SK-N-SH (cell line): ENCODE data around the gene SLC16A12.
"Not testable (repeated sequence)": the region's sequence is repeated elsewhere in the genome, so short reads cannot be mapped to it uniquely, and the experiment has no call there.

ENCODE experiments used
- FOSL2 ChIP-seq: IDR thresholded peaks from 2 replicates; pipeline ENCODE4 v1.4.0; 2012; ENCODE audit warnings: low read depth, mild to moderate bottlenecking, moderate library complexity, borderline replicate concordance
- POLR2AphosphoS5 ChIP-seq: IDR thresholded peaks from 2 replicates; pipeline ENCODE4 v1.6.1; 2012; ENCODE audit warnings: low read depth, low read length
- RCOR1 ChIP-seq: fragments of 150-350 bp; IDR thresholded peaks from 2 replicates; pipeline ENCODE4 v1.6.1; 2017; ENCODE audit warnings: antibody characterized with exemption, low read length
- RFX5 ChIP-seq: IDR thresholded peaks from 2 replicates; pipeline ENCODE4 v1.6.1; 2012; ENCODE audit warnings: mild to moderate bottlenecking, improper control_type of control experiment, low read length
- SIN3A ChIP-seq: IDR thresholded peaks from 2 replicates; pipeline ENCODE4 v1.6.1; 2012; ENCODE audit warnings: low read depth, mild to moderate bottlenecking, low read length, moderate library complexity, borderline replicate concordance
- TEAD4 ChIP-seq: IDR thresholded peaks from 2 replicates; pipeline ENCODE4 v1.4.0; 2012; ENCODE audit warnings: mild to moderate bottlenecking, borderline replicate concordance; ENCODE audit not compliant: insufficient read depth
- TF ChIP-seq, protein P1 (sequence below): IDR thresholded peaks from 2 replicates; pipeline ENCODE4 v1.6.1; 2012; ENCODE audit warnings: mild to moderate bottlenecking, low read depth, low read length, moderate library complexity
- TF ChIP-seq, protein P2 (sequence below): fragments of 200-600 bp; sonication (generic); IDR thresholded peaks from 2 replicates; pipeline ENCODE4 v1.6.1; 2017; ENCODE audit warnings: antibody characterized with exemption, mild to moderate bottlenecking, moderate library complexity

DNA sequence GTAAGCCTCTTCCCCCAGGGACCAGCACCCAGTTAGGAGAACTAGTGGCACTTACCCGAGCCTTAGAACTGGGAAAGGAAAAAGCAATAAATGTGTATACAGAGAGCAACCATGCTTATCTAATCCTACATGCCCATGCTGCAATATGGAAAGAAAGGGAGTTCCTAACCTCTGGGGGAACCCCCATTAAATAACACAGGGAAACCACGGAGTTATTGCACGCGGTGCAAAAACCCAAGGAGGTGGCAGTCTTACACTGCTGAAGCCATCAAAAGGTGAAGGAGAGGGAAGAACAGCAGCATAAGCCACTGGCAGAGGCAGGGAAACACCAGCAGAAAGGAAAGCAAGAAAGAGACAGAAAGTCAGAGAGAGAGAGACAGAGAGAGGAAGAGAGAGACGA is 124.8 kb downstream of the SLC16A12 start:
- not testable (repeated sequence) for TF ChIP-seq RFX5, RCOR1, TEAD4, SIN3A, FOSL2, POLR2AphosphoS5
- TF ChIP-seq, protein P1, sequence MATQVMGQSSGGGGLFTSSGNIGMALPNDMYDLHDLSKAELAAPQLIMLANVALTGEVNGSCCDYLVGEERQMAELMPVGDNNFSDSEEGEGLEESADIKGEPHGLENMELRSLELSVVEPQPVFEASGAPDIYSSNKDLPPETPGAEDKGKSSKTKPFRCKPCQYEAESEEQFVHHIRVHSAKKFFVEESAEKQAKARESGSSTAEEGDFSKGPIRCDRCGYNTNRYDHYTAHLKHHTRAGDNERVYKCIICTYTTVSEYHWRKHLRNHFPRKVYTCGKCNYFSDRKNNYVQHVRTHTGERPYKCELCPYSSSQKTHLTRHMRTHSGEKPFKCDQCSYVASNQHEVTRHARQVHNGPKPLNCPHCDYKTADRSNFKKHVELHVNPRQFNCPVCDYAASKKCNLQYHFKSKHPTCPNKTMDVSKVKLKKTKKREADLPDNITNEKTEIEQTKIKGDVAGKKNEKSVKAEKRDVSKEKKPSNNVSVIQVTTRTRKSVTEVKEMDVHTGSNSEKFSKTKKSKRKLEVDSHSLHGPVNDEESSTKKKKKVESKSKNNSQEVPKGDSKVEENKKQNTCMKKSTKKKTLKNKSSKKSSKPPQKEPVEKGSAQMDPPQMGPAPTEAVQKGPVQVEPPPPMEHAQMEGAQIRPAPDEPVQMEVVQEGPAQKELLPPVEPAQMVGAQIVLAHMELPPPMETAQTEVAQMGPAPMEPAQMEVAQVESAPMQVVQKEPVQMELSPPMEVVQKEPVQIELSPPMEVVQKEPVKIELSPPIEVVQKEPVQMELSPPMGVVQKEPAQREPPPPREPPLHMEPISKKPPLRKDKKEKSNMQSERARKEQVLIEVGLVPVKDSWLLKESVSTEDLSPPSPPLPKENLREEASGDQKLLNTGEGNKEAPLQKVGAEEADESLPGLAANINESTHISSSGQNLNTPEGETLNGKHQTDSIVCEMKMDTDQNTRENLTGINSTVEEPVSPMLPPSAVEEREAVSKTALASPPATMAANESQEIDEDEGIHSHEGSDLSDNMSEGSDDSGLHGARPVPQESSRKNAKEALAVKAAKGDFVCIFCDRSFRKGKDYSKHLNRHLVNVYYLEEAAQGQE, result not testable (repeated sequence)
- TF ChIP-seq, protein P2, sequence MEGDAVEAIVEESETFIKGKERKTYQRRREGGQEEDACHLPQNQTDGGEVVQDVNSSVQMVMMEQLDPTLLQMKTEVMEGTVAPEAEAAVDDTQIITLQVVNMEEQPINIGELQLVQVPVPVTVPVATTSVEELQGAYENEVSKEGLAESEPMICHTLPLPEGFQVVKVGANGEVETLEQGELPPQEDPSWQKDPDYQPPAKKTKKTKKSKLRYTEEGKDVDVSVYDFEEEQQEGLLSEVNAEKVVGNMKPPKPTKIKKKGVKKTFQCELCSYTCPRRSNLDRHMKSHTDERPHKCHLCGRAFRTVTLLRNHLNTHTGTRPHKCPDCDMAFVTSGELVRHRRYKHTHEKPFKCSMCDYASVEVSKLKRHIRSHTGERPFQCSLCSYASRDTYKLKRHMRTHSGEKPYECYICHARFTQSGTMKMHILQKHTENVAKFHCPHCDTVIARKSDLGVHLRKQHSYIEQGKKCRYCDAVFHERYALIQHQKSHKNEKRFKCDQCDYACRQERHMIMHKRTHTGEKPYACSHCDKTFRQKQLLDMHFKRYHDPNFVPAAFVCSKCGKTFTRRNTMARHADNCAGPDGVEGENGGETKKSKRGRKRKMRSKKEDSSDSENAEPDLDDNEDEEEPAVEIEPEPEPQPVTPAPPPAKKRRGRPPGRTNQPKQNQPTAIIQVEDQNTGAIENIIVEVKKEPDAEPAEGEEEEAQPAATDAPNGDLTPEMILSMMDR, result not testable (repeated sequence)
